ENCODE results near the gene SLC2A1. TPM values are rescaled to one million over a fixed set of nuclear protein-coding genes. Genes with fewer than 3 reads are reported as not detected.

The SLC2A1 gene
- total RNA-seq, 1 donor from 2014 or later, result 49.7 TPM

DNA sequence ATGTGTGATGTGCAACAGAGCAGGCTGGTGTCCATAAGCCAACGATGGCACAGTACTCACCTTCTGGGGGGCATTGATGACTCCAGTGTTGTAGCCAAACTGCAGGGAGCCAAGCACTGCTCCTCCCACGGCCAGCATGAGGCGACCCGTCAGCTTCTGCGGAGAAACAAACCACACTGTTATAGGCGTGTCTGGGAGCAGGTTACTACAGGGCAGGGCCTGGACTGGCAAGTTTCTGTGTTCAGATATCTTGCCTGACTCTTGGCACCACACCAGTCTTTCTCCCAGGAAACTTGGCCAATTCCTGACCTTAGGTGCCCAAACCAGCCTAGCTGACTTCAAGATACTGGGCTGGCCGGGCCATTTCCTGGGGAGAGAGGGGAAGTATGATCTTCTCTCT is 15.5 kb downstream of the SLC2A1 start:
- Mint-ChIP-seq H3K4me3 (ENCODE audit: low read depth) (no peak overlapping the region), H3K27me3 (no peaks in the 10 kb centered on the region), H3K9me3 (ENCODE audit: low read depth) (no peaks in the 10 kb centered on the region), H3K4me1 (ENCODE audit: low read depth) (peaks cover 14% of the 10 kb centered on the region), H3K27ac (no peak overlapping the region), H3K36me3 (ENCODE audit: insufficient read depth) (peaks cover 11% of the 10 kb centered on the region)
- DNase-seq (ENCODE audit: low spot score, unreplicated experiment), result no peak
- TF ChIP-seq, protein P1, sequence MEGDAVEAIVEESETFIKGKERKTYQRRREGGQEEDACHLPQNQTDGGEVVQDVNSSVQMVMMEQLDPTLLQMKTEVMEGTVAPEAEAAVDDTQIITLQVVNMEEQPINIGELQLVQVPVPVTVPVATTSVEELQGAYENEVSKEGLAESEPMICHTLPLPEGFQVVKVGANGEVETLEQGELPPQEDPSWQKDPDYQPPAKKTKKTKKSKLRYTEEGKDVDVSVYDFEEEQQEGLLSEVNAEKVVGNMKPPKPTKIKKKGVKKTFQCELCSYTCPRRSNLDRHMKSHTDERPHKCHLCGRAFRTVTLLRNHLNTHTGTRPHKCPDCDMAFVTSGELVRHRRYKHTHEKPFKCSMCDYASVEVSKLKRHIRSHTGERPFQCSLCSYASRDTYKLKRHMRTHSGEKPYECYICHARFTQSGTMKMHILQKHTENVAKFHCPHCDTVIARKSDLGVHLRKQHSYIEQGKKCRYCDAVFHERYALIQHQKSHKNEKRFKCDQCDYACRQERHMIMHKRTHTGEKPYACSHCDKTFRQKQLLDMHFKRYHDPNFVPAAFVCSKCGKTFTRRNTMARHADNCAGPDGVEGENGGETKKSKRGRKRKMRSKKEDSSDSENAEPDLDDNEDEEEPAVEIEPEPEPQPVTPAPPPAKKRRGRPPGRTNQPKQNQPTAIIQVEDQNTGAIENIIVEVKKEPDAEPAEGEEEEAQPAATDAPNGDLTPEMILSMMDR (IDR thresholded peaks at IDR 0.05; ENCODE audit: unreplicated experiment), result no peak

DNA sequence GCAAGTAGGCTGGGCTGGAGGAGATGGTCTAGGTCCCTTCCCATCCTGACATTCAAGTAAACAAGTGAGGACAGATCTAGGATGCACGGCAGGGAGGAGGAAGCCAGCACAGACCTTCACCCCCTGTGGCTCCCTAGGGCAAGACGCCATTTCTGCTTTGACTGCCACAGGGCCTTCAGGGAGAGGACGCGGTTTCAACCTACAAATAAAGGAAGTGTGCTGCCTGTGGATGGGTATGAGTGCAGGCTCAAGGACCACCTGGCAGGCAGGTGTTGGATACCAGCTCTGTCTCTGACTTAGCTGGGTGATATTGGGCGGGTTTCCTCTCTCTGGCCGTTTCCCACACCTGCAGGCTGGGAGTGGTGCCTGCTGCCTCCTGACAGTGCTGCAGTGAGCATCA is 16.2 kb downstream of the SLC2A1 start:
- Mint-ChIP-seq H3K9me3 (ENCODE audit: low read depth) (no peaks in the 10 kb centered on the region), H3K27me3 (no peaks in the 10 kb centered on the region), H3K27ac (no peak overlapping the region), H3K36me3 (ENCODE audit: insufficient read depth) (peaks cover 11% of the 10 kb centered on the region), H3K4me3 (ENCODE audit: low read depth) (no peak overlapping the region), H3K4me1 (ENCODE audit: low read depth) (peaks cover 14% of the 10 kb centered on the region)
- TF ChIP-seq, protein P1 (IDR thresholded peaks at IDR 0.05; ENCODE audit: unreplicated experiment), result no peak
- no peak for DNase-seq (ENCODE audit: low spot score, unreplicated experiment)

DNA sequence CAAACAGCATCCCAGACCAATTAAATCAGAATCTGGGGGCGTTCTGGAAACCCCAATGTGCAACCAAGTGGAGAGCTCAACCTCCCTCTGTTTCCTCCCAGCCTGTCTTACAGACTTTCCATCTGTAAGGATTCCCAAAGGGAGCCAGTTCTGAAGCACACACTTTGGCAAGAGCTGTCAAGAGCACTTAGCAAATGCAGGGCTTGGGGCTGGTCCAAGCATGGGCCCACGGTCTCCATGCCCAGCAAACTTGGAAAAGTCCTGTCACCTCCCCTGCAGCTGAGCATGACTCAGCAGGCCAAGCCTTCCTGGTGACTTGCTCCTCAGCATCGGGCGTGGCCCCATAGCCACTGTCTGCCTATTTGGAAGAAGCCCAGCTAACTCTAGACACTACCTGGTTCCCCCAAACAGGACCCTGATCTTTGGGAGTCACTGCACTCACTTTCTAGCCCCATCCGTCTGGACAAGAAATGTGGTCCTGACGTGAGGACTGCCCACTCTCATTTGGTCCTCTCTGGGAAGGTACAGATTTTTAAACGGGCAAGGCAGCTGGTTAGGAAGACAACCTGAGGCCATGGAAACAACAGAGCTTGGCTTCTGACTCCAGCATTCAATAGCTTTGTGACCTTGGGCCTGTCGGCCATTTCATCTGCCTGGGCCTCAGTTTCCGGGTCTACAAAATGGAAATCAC is 16.9 kb downstream of the SLC2A1 start:
- TF ChIP-seq, protein P1 (IDR thresholded peaks at IDR 0.05; ENCODE audit: unreplicated experiment), result no peak
- Mint-ChIP-seq H3K36me3 (ENCODE audit: insufficient read depth) (peaks cover 14% of the 10 kb centered on the region), H3K4me1 (ENCODE audit: low read depth) (peaks cover 14% of the 10 kb centered on the region), H3K27me3 (no peaks in the 10 kb centered on the region), H3K27ac (peak overlapping the region; percentile 39), H3K4me3 (ENCODE audit: low read depth) (no peak overlapping the region), H3K9me3 (ENCODE audit: low read depth) (no peaks in the 10 kb centered on the region)
- DNase-seq (ENCODE audit: low spot score, unreplicated experiment), result no peak

DNA sequence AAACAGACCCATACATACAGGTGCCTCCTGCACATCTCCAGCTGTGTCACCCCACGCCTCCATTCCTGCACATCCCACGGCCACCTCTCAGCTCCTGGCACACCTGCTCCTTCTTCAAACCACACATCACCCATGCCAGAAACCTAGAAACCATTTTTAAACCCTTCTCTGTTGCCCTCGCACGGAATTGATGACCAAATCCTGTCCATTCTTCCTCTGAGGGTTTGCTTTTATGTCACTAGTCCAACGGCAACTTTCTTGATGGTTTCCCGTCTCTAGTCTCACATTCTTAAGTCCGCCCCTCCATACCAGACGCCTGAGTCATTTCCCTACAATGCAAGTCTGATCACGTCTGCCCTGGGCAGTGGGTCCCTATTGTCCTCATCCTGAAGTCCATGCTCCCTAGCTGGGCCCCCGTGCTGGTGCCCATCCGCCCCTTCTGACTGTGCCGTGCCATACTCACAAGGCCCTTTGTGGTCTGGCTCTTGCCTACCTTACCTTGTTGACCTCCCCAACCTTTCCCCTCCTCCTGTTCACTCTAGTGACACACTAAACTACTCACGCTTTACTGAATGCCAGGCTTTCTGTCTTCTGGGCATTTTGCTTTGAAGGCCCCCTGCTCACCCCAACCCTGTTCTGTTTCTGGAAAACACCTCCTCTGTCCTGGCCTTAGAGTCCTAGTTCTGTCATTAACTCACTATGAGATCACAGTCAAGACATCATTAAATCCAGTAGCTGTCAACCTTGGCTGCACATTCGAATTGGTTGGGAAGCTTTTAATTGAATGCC is 17.6 kb downstream of the SLC2A1 start:
- Mint-ChIP-seq H3K4me1 (ENCODE audit: low read depth) (peaks cover 17% of the 10 kb centered on the region), H3K27me3 (no peaks in the 10 kb centered on the region), H3K36me3 (ENCODE audit: insufficient read depth) (peaks cover 14% of the 10 kb centered on the region), H3K27ac (peak overlapping the region; percentile 53), H3K4me3 (ENCODE audit: low read depth) (no peak overlapping the region), H3K9me3 (ENCODE audit: low read depth) (no peaks in the 10 kb centered on the region)
- TF ChIP-seq, protein P1 (IDR thresholded peaks at IDR 0.05; ENCODE audit: unreplicated experiment), result no peak
- DNase-seq (ENCODE audit: low spot score, unreplicated experiment), result no peak

DNA sequence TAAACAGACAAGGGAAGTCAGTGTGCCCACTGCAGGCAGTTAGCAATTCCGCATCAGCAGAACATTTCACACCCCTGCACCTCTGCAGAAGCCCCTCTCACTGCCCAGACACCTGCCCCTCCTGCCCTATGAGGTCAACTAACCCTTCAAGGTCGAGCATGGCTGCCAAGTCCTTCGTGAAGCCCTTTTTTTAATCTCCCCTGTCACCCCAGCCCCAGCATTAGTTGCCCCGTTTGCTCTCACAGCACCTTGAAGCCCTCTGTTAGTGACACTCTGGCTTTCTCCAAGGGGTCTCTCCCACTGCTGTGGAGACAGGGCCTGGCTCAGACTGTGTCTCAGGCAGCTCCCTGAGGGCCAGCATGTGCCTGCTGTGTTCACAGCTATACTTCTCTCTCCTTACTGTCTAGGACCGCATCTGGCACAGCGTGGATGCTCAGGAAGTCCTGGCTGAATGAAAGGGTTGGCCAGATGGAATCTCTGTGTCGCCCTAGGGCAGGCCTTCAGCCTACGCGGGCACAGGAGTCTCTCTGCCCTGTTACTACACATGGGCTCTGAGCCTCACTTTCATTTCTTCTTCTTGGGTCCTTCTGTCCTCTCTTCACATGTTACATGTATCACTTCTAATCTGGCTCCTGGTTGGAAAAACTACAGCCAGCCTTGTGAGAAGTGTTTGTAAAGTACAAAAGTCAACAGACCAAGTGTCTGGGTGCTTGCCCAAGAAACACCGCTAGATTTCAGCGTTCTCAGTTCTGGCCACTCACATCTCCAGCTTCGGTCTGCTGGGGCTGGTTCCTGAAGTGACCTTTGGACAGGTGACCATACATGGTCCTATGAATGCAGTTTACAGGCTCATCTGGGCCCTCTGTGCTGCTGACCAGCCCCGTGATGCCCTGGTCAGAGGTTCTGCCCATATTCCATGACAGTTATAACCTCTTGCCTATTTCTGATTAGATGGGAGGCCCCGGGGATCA is 19.7 kb downstream of the SLC2A1 start:
- Mint-ChIP-seq H3K27ac (no peak overlapping the region), H3K36me3 (ENCODE audit: insufficient read depth) (peaks cover 14% of the 10 kb centered on the region), H3K4me1 (ENCODE audit: low read depth) (peaks cover 17% of the 10 kb centered on the region), H3K27me3 (no peaks in the 10 kb centered on the region), H3K9me3 (ENCODE audit: low read depth) (no peaks in the 10 kb centered on the region), H3K4me3 (ENCODE audit: low read depth) (no peak overlapping the region)
- no peak for DNase-seq (ENCODE audit: low spot score, unreplicated experiment)
- TF ChIP-seq, protein P1 (IDR thresholded peaks at IDR 0.05; ENCODE audit: unreplicated experiment), result no peak
